Tibial nerve (tissue), 4 donors: Measurements from ENCODE around the gene COMMD1.

Experiments used
- CTCF ChIP-seq, 5 experiments: fragments of 200-600 bp in 3 of 5; fragments of 450-650 bp in 2 of 5; sonication (generic) in 3 of 5; IDR thresholded peaks; one replicate each; pipeline ENCODE4 v1.5.1; 2016 to 2019; ENCODE audit warnings: antibody characterized with exemption in 5 of 5, mild to moderate bottlenecking in 3 of 5, moderate library complexity in 2 of 5
- EP300 ChIP-seq, 2 donors: sonication (generic); formaldehyde crosslinking; IDR thresholded peaks; one replicate each; pipeline ENCODE4 v1.6.1; 2017; ENCODE audit warnings: antibody characterized with exemption in 2 of 2, mild to moderate bottlenecking in 1 of 2

- TF ChIP-seq CTCF (IDR thresholded peaks at IDR 0.05) = no peak
- no peak for TF ChIP-seq EP300 (IDR thresholded peaks at IDR 0.05)
Observed at GRCh38 chr2:61920548-61920947, 15.1 kb downstream of the COMMD1 start.
